ENCODE measurements around the gene CKAP2L.

The CKAP2L gene

DNA sequence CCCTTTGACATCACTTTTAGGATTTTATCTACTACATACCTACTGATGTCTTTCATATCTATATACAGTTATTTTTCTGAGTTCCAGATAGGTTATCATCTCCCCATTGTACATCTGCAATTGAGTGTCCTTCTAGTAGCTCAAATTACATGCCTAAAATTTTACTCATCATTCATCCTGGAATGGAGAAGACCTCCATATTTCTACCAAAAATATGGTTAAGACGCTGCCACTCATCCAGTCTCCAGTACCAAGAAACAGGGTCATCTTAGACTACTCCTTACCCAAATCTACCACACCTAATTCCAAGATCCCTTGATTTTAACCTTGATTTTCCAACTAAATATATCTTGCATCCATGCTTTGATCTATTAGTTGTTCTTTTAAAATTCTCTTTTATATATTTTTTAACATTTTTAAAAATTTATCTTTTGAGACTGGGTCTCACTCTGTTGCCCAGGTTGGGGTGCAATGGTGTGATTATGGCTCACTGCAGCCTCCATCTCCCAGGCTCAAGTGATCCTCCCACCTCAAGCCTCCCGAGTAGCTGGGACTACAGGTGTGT is 8.6 kb upstream of the CKAP2L start:
- Mint-ChIP-seq H3K4me1 (no peaks in the 10 kb centered on the region), H3K4me3 (no peak overlapping the region), H3K36me3 (ENCODE audit: low read depth) (no peaks in the 10 kb centered on the region), H3K9me3 (peaks cover 4% of the 10 kb centered on the region), H3K27ac (no peak overlapping the region), H3K27me3 (ENCODE audit: low read depth, poor library complexity) (no peaks in the 10 kb centered on the region)
- DNase-seq = no peak
- TF ChIP-seq, protein P1, sequence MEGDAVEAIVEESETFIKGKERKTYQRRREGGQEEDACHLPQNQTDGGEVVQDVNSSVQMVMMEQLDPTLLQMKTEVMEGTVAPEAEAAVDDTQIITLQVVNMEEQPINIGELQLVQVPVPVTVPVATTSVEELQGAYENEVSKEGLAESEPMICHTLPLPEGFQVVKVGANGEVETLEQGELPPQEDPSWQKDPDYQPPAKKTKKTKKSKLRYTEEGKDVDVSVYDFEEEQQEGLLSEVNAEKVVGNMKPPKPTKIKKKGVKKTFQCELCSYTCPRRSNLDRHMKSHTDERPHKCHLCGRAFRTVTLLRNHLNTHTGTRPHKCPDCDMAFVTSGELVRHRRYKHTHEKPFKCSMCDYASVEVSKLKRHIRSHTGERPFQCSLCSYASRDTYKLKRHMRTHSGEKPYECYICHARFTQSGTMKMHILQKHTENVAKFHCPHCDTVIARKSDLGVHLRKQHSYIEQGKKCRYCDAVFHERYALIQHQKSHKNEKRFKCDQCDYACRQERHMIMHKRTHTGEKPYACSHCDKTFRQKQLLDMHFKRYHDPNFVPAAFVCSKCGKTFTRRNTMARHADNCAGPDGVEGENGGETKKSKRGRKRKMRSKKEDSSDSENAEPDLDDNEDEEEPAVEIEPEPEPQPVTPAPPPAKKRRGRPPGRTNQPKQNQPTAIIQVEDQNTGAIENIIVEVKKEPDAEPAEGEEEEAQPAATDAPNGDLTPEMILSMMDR (IDR thresholded peaks at IDR 0.05) = no peak

GRCh38 chr2:112772322-112772721 is 7.9 kb upstream of the CKAP2L start:
- H3K4me1 Mint-ChIP-seq = no peaks in the 10 kb centered on the region
- no peaks in the 10 kb centered on the region for H3K36me3 Mint-ChIP-seq (ENCODE audit: low read depth)
- H3K4me3 Mint-ChIP-seq = no peak overlapping the region
- H3K27ac Mint-ChIP-seq = no peak overlapping the region
- no peak for DNase-seq
- peaks cover 11% of the 10 kb centered on the region for H3K9me3 Mint-ChIP-seq
- TF ChIP-seq, protein P1 (IDR thresholded peaks at IDR 0.05) = no peak
- H3K27me3 Mint-ChIP-seq (ENCODE audit: low read depth, poor library complexity) = peaks cover 5% of the 10 kb centered on the region

DNA sequence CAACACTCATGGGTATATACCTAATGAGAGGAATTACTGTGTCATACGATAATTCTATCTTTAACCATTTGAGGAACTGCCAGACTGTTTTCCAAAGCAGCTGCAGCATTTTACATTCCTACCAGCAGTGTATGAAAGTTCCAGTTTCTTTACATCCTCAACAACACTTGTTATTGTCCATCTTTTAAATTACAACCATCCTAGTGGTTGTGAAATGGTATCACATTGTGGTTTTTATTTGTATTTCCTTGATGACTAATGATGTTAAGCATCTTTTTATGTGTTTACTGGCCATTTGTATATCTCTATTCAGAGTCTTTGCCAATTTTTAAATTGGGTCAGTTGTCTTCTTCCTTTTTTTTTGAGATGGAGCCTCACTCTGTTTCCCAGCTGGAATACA is 4.0 kb upstream of the CKAP2L start:
- no peaks in the 10 kb centered on the region for H3K36me3 Mint-ChIP-seq (ENCODE audit: low read depth)
- peaks cover 14% of the 10 kb centered on the region for H3K4me1 Mint-ChIP-seq
- H3K27me3 Mint-ChIP-seq (ENCODE audit: low read depth, poor library complexity) = peaks cover 5% of the 10 kb centered on the region
- no peak overlapping the region for H3K27ac Mint-ChIP-seq
- TF ChIP-seq, protein P1 (IDR thresholded peaks at IDR 0.05) = no peak
- peaks cover 11% of the 10 kb centered on the region for H3K9me3 Mint-ChIP-seq
- no peak for DNase-seq
- H3K4me3 Mint-ChIP-seq = no peak overlapping the region

- TF ChIP-seq, protein P1 (IDR thresholded peaks at IDR 0.05) = no peak
- peaks cover 5% of the 10 kb centered on the region for H3K27me3 Mint-ChIP-seq (ENCODE audit: low read depth, poor library complexity)
- no peak for DNase-seq
These were observed 3.4 kb upstream of the CKAP2L start for GRCh38 chr2:112767693-112768330.

DNA sequence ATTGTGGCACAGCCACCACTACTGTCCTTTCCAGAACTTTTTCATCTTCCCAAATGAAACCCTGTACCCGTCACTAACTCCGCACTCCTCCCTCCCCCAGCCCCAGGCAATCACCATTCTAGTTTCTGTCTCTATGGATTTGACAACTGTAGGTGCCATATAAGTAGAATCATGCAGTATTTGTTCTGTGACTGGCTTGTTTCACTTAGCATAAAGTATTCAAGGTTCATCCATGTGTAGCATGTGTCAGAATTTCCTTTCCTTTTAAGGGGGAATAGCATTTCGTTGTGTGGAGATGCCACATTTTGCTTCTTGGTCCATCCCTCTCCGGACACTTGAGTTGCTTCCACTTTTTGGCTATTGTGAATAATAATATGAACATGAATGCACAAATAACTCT is 842 bp upstream of the CKAP2L start:
- Mint-ChIP-seq H3K27me3 (ENCODE audit: low read depth, poor library complexity) (peaks cover 5% of the 10 kb centered on the region), H3K36me3 (ENCODE audit: low read depth) (peaks cover 23% of the 10 kb centered on the region), H3K27ac (no peak overlapping the region), H3K4me3 (peak overlapping the region; percentile 89), H3K9me3 (peaks cover 11% of the 10 kb centered on the region), H3K4me1 (peaks cover 34% of the 10 kb centered on the region)
- no peak for DNase-seq
- TF ChIP-seq, protein P1 (IDR thresholded peaks at IDR 0.05) = no peak

More at GRCh38 chr2:112767693-112768330, 3.4 kb upstream of the CKAP2L start:
- no peak overlapping the region for H3K4me3 Mint-ChIP-seq
- H3K4me1 Mint-ChIP-seq = peaks cover 20% of the 10 kb centered on the region
- H3K36me3 Mint-ChIP-seq (ENCODE audit: low read depth) = peaks cover under 1% of the 10 kb centered on the region
- peaks cover 11% of the 10 kb centered on the region for H3K9me3 Mint-ChIP-seq
- no peak overlapping the region for H3K27ac Mint-ChIP-seq

DNA sequence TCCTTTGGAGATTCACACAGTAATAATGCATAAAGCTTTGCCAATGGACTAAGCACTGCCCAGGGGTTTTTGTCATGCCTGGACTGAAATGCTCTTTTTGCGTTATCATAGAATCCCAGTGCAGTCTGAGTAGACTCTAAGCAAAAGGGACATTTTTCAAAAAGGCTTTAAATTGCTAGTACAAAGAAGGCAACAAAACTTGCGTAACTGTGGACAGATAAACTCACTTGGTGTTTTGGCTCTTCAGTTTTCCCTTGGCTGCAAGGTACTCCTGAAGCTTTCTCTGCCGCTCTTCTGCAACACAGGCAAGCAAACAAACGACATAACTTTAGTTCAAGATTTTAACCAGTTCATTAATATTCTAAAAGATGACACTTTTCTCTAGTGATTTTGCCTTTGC is 2.1 kb downstream of the CKAP2L start:
- Mint-ChIP-seq H3K27me3 (ENCODE audit: low read depth, poor library complexity) (no peaks in the 10 kb centered on the region), H3K36me3 (ENCODE audit: low read depth) (peaks cover 40% of the 10 kb centered on the region), H3K9me3 (no peaks in the 10 kb centered on the region), H3K4me1 (peaks cover 34% of the 10 kb centered on the region), H3K27ac (no peak overlapping the region), H3K4me3 (peak overlapping the region; percentile 89)
- DNase-seq = no peak
- TF ChIP-seq, protein P1 (IDR thresholded peaks at IDR 0.05) = no peak
